ENCODE data around the gene NAXE.

Gene NAXE

GRCh38 chr1:156638189-156638985 is 46.8 kb downstream of the NAXE start:
- no peak overlapping the region for H3K27ac ChIP-seq (ENCODE audit: low read depth, low read length)
- peaks cover 1% of the 10 kb centered on the region for H3K4me1 ChIP-seq (ENCODE audit: control insufficient read depth, low read length)
- TF ChIP-seq, protein P1, sequence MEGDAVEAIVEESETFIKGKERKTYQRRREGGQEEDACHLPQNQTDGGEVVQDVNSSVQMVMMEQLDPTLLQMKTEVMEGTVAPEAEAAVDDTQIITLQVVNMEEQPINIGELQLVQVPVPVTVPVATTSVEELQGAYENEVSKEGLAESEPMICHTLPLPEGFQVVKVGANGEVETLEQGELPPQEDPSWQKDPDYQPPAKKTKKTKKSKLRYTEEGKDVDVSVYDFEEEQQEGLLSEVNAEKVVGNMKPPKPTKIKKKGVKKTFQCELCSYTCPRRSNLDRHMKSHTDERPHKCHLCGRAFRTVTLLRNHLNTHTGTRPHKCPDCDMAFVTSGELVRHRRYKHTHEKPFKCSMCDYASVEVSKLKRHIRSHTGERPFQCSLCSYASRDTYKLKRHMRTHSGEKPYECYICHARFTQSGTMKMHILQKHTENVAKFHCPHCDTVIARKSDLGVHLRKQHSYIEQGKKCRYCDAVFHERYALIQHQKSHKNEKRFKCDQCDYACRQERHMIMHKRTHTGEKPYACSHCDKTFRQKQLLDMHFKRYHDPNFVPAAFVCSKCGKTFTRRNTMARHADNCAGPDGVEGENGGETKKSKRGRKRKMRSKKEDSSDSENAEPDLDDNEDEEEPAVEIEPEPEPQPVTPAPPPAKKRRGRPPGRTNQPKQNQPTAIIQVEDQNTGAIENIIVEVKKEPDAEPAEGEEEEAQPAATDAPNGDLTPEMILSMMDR (IDR thresholded peaks at IDR 0.05; ENCODE audit: low read depth, low read length, poor library complexity, severe bottlenecking) = no peak
- TF ChIP-seq EZH2phosphoT487 (IDR thresholded peaks at IDR 0.05; ENCODE audit: borderline replicate concordance, low read length) = no peak
- no peaks in the 10 kb centered on the region for H3K9me2 ChIP-seq (replicated peaks; ENCODE audit: control insufficient read depth, low read length)
- no peaks in the 10 kb centered on the region for H3K36me3 ChIP-seq (ENCODE audit: control insufficient read depth, low read length)
- no peaks in the 10 kb centered on the region for H3K79me2 ChIP-seq (ENCODE audit: control insufficient read depth, low read length)
- H3K9me3 ChIP-seq (ENCODE audit: control insufficient read depth, insufficient read depth, low read length) = no peaks in the 10 kb centered on the region
- no peaks in the 10 kb centered on the region for H4K20me1 ChIP-seq (ENCODE audit: control insufficient read depth, insufficient read depth, low read depth, low read length)
- peaks cover 68% of the 10 kb centered on the region for H3K27me3 ChIP-seq (ENCODE audit: control insufficient read depth, low read length)
- H3K4me3 ChIP-seq (ENCODE audit: low read length) = no peak overlapping the region
- H3K4me2 ChIP-seq (ENCODE audit: low read length) = no peak overlapping the region
- H3F3A ChIP-seq (ENCODE audit: control insufficient read depth, insufficient read depth) = no peaks in the 10 kb centered on the region

- no peak overlapping the region for H3K4me2 ChIP-seq (ENCODE audit: low read length)
- no peaks in the 10 kb centered on the region for H3K9me2 ChIP-seq (replicated peaks; ENCODE audit: control insufficient read depth, low read length)
- TF ChIP-seq, protein P1 (IDR thresholded peaks at IDR 0.05; ENCODE audit: low read depth, low read length, poor library complexity, severe bottlenecking) = no peak
- TF ChIP-seq EZH2phosphoT487 (IDR thresholded peaks at IDR 0.05; ENCODE audit: borderline replicate concordance, low read length) = no peak
- H3K4me3 ChIP-seq (ENCODE audit: low read length) = no peak overlapping the region
- H3K9me3 ChIP-seq (ENCODE audit: control insufficient read depth, insufficient read depth, low read length) = no peaks in the 10 kb centered on the region
- H3K27ac ChIP-seq (ENCODE audit: low read depth, low read length) = no peak overlapping the region
- peaks cover 8% of the 10 kb centered on the region for H3K4me1 ChIP-seq (ENCODE audit: control insufficient read depth, low read length)
- H3F3A ChIP-seq (ENCODE audit: control insufficient read depth, insufficient read depth) = no peaks in the 10 kb centered on the region
- no peaks in the 10 kb centered on the region for H3K79me2 ChIP-seq (ENCODE audit: control insufficient read depth, low read length)
- H3K36me3 ChIP-seq (ENCODE audit: control insufficient read depth, low read length) = no peaks in the 10 kb centered on the region
- peaks cover 75% of the 10 kb centered on the region for H3K27me3 ChIP-seq (ENCODE audit: control insufficient read depth, low read length)
- no peaks in the 10 kb centered on the region for H4K20me1 ChIP-seq (ENCODE audit: control insufficient read depth, insufficient read depth, low read depth, low read length)
Observed at GRCh38 chr1:156639601-156640101, 48.1 kb downstream of the NAXE start.

DNA sequence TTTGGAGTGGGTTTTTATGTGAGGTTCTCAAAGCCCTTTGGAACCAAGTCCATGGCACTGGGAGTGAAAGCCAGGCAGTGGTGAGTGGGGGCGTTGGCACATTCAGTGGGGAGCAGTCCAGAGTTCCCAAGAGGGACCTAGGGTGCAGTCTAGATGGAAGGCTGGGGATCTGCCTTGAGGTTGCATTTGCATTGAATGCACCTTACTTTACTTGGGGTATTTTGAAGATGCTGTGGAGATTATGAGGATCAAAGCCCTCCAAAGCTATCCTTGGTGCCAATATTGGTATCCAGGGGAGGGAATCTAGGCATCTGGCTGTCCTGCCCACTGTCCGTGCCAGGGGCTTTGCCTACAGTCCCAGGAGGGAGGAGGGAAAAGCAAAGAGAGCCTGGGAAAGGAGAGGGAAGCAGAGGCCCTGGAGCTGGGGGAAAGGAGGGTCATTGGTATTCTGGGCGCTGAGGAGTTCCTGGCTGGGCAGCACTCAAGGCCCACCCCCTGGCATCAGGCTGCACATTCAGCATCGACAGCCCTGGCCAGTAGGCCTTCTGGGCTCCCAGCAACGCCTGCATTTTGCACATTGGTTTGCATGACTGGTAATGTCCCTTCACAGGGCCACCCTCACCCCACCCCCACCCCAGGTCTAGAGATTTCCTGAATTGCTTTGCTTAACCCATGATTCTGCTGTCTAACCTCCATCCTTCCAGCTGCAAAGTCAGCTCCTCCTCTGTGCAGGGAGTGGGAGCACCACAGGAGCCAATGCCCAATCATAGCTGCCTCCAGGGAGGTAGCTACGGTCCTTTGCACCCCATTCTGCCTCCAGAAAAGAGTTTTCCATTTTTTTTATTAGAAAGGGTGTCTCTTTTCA is 49.5 kb downstream of the NAXE start:
- H3K27ac ChIP-seq (ENCODE audit: low read depth, low read length) = no peak overlapping the region

More for the DNA sequence above, 49.5 kb downstream of the NAXE start:
- Histone ChIP-seq H3K9me3 (ENCODE audit: control insufficient read depth, insufficient read depth, low read length) (no peaks in the 10 kb centered on the region), H4K20me1 (ENCODE audit: control insufficient read depth, insufficient read depth, low read depth, low read length) (0 out of 2 replicates have a peak, but pooled peaks cover 2% of the 10 kb centered on the region), H3K79me2 (ENCODE audit: control insufficient read depth, low read length) (no peaks in the 10 kb centered on the region), H3K4me2 (ENCODE audit: low read length) (no peak overlapping the region), H3F3A (ENCODE audit: control insufficient read depth, insufficient read depth) (no peaks in the 10 kb centered on the region), H3K27me3 (ENCODE audit: control insufficient read depth, low read length) (peaks cover 78% of the 10 kb centered on the region), H3K9me2 (replicated peaks; ENCODE audit: control insufficient read depth, low read length) (no peaks in the 10 kb centered on the region), H3K4me1 (ENCODE audit: control insufficient read depth, low read length) (peaks cover 8% of the 10 kb centered on the region), H3K4me3 (ENCODE audit: low read length) (no peak overlapping the region), H3K36me3 (ENCODE audit: control insufficient read depth, low read length) (no peaks in the 10 kb centered on the region)
- TF ChIP-seq EZH2phosphoT487 (IDR thresholded peaks at IDR 0.05; ENCODE audit: borderline replicate concordance, low read length) = no peak
- TF ChIP-seq, protein P1 (IDR thresholded peaks at IDR 0.05; ENCODE audit: low read depth, low read length, poor library complexity, severe bottlenecking) = no peak

All from DOHH2 (cell line).